ENCODE results near the gene ADGRB3. TPM values are rescaled to one million over a fixed set of nuclear protein-coding genes. Genes with fewer than 3 reads are reported as not detected.

ADGRB3 gene
- total RNA-seq, 1 experiment from 2014 or later = 7.7 TPM

DNA sequence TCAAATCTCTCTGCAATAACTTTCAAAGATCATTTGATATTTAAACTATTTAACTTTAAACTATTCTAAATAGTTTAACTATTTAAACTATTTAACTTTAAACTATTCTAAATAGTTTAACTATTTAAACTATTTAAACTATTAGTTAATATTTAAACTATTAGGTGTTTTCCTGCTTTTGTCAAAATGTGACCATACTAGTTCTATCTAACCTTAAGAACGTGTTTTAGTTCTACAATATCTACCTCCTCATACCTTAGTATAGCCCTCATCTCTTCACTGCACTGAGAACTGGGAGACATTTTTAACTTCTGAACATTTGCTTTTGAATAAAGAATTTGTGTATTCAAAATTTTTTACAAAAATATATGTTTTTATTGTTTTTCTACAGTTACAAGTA, 429.1 kb downstream of the ADGRB3 start:
- no peak for TF ChIP-seq EZH2 (IDR thresholded peaks at IDR 0.05; ENCODE audit: borderline replicate concordance, low read depth, low read length, poor library complexity, severe bottlenecking)
- TF ChIP-seq, protein P1, sequence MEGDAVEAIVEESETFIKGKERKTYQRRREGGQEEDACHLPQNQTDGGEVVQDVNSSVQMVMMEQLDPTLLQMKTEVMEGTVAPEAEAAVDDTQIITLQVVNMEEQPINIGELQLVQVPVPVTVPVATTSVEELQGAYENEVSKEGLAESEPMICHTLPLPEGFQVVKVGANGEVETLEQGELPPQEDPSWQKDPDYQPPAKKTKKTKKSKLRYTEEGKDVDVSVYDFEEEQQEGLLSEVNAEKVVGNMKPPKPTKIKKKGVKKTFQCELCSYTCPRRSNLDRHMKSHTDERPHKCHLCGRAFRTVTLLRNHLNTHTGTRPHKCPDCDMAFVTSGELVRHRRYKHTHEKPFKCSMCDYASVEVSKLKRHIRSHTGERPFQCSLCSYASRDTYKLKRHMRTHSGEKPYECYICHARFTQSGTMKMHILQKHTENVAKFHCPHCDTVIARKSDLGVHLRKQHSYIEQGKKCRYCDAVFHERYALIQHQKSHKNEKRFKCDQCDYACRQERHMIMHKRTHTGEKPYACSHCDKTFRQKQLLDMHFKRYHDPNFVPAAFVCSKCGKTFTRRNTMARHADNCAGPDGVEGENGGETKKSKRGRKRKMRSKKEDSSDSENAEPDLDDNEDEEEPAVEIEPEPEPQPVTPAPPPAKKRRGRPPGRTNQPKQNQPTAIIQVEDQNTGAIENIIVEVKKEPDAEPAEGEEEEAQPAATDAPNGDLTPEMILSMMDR (conservative IDR thresholded peaks at IDR 0.05; ENCODE audit: low read depth, low read length) = no peak
- intact Hi-C loops (cut with micrococcal nuclease; ENCODE audit: unreplicated experiment) = no loop called here

DNA sequence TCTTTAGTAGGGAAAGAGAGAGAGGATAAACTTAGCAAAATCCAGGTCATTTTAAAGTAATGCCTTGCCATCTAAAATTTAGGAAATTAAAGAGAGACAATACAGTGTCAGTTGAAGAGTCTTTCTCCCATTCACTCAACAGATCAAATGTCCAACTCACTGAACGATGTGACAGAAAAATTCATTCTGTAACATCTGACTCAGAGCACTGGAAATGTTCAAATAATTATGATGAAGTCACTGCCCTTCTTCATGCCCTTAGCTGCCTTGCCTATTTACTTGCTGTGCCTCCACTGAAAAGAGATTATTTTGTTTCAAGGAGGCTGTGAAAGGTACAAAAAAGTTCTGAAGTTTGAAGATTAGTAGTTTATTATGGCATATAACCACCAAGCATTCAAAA, 434.8 kb downstream of the ADGRB3 start:
- ChIA-PET POLR2A (ENCODE audit: low non-redundant PET) (no interaction called here), CTCF (no interaction called here)
- no peaks in the 10 kb centered on the region for H3K9me3 ChIP-seq (ENCODE audit: low read depth, low read length, poor library complexity, severe bottlenecking)
- intact Hi-C loops (cut with micrococcal nuclease; ENCODE audit: unreplicated experiment) = no loop called here
- no peak overlapping the region for H3K4me3 ChIP-seq (ENCODE audit: low read depth, low read length, poor library complexity, severe bottlenecking)
- H3K27me3 ChIP-seq (replicated peaks; ENCODE audit: insufficient read depth, low read depth, low read length, poor library complexity) = no peaks in the 10 kb centered on the region
- no peak for DNase-seq (ENCODE audit: low spot score)
- no peaks in the 10 kb centered on the region for H3K4me1 ChIP-seq (ENCODE audit: insufficient read depth, low read length, poor library complexity, severe bottlenecking)
- no peak overlapping the region for H3K27ac ChIP-seq (ENCODE audit: low read depth, low read length, poor library complexity, severe bottlenecking)
- no peak for TF ChIP-seq EZH2 (IDR thresholded peaks at IDR 0.05; ENCODE audit: borderline replicate concordance, low read depth, low read length, poor library complexity, severe bottlenecking)
- TF ChIP-seq, protein P1 (conservative IDR thresholded peaks at IDR 0.05; ENCODE audit: low read depth, low read length) = no peak
- no TSS peak for BruUV-seq (replicated peaks)
- H3K36me3 ChIP-seq (ENCODE audit: insufficient read depth, low read length, poor library complexity, severe bottlenecking) = no peaks in the 10 kb centered on the region

More for the DNA sequence above, 429.1 kb downstream of the ADGRB3 start:
- ChIA-PET POLR2A (ENCODE audit: low non-redundant PET) (no interaction called here), CTCF (no interaction called here)
- no peaks in the 10 kb centered on the region for H3K9me3 ChIP-seq (ENCODE audit: low read depth, low read length, poor library complexity, severe bottlenecking)
- no peak overlapping the region for H3K27ac ChIP-seq (ENCODE audit: low read depth, low read length, poor library complexity, severe bottlenecking)
- no peaks in the 10 kb centered on the region for H3K4me1 ChIP-seq (ENCODE audit: insufficient read depth, low read length, poor library complexity, severe bottlenecking)
- BruUV-seq (replicated peaks) = no TSS peak
- H3K4me3 ChIP-seq (ENCODE audit: low read depth, low read length, poor library complexity, severe bottlenecking) = no peak overlapping the region
- no peaks in the 10 kb centered on the region for H3K27me3 ChIP-seq (replicated peaks; ENCODE audit: insufficient read depth, low read depth, low read length, poor library complexity)
- no peak for DNase-seq (ENCODE audit: low spot score)
- H3K36me3 ChIP-seq (ENCODE audit: insufficient read depth, low read length, poor library complexity, severe bottlenecking) = no peaks in the 10 kb centered on the region

DNA sequence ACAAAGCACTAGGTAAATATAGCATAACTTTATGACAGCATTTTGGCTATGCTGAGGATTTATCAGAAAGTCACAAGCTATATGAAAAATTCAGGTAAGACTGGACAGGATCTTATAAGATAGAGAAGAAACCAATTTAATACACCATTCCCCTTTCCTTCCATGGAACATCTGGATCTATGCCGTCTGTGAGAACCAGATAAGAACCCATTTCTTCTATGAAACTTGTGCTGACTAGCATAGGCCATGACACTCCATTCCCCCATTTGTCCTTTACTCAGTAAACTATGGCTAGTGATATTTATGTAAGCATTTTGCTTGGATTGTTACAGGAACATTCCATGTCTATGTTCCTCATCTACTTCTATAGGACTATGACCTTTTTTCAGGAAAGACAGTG, 437.7 kb downstream of the ADGRB3 start:
- no TSS peak for BruUV-seq (replicated peaks)

More for the DNA sequence above, 437.7 kb downstream of the ADGRB3 start:
- DNase-seq (ENCODE audit: low spot score) = no peak
- TF ChIP-seq, protein P1 (conservative IDR thresholded peaks at IDR 0.05; ENCODE audit: low read depth, low read length) = no peak
- TF ChIP-seq EZH2 (IDR thresholded peaks at IDR 0.05; ENCODE audit: borderline replicate concordance, low read depth, low read length, poor library complexity, severe bottlenecking) = no peak
- intact Hi-C loops (cut with micrococcal nuclease; ENCODE audit: unreplicated experiment) = no loop called here
- POLR2A ChIA-PET (ENCODE audit: low non-redundant PET) = no interaction called here
- H3K4me1 ChIP-seq (ENCODE audit: insufficient read depth, low read length, poor library complexity, severe bottlenecking) = no peaks in the 10 kb centered on the region
- CTCF ChIA-PET = no interaction called here
- no peaks in the 10 kb centered on the region for H3K36me3 ChIP-seq (ENCODE audit: insufficient read depth, low read length, poor library complexity, severe bottlenecking)
- no peak overlapping the region for H3K4me3 ChIP-seq (ENCODE audit: low read depth, low read length, poor library complexity, severe bottlenecking)
- H3K9me3 ChIP-seq (ENCODE audit: low read depth, low read length, poor library complexity, severe bottlenecking) = no peaks in the 10 kb centered on the region
- H3K27ac ChIP-seq (ENCODE audit: low read depth, low read length, poor library complexity, severe bottlenecking) = no peak overlapping the region
- H3K27me3 ChIP-seq (replicated peaks; ENCODE audit: insufficient read depth, low read depth, low read length, poor library complexity) = no peaks in the 10 kb centered on the region

All from A673 (cell line).